KBM-7 (cell line): ENCODE data around the gene PRR33.
"Not testable (repeated sequence)": the region's sequence is repeated elsewhere in the genome, so short reads cannot be mapped to it uniquely, and the experiment has no call there.

Experiments used
- DNase-seq: peaks from one replicate; pipeline ENCODE4 v3.0.0-alpha.2; 2015
- in situ Hi-C: fragments of 300-500 bp; cut with MboI; formaldehyde crosslinking; loops from 2 replicates; pipeline ENCODE4 v1.14.3; 2020; ENCODE audit warnings: low sequenced_read_pairs, low pct_unique_long_range_greater_than_20kb, mixed read lengths

The PRR33 gene

GRCh38 chr11:1892558-1892957 is 863 bp upstream of the PRR33 start:
- in situ Hi-C loops, result no loop called here
- no peak for DNase-seq

GRCh38 chr11:1892116-1892515 is 421 bp upstream of the PRR33 start:
- DNase-seq, result no peak

GRCh38 chr11:1890856-1891830 is 552 bp downstream of the PRR33 start:
- in situ Hi-C loops, result no loop called here
- no peak for DNase-seq

More at GRCh38 chr11:1892116-1892515, 421 bp upstream of the PRR33 start:
- in situ Hi-C loops, result no loop called here

GRCh38 chr11:1889941-1890855 is 1.5 kb downstream of the PRR33 start:
- in situ Hi-C loops, result no loop called here
- DNase-seq, result no peak

DNA sequence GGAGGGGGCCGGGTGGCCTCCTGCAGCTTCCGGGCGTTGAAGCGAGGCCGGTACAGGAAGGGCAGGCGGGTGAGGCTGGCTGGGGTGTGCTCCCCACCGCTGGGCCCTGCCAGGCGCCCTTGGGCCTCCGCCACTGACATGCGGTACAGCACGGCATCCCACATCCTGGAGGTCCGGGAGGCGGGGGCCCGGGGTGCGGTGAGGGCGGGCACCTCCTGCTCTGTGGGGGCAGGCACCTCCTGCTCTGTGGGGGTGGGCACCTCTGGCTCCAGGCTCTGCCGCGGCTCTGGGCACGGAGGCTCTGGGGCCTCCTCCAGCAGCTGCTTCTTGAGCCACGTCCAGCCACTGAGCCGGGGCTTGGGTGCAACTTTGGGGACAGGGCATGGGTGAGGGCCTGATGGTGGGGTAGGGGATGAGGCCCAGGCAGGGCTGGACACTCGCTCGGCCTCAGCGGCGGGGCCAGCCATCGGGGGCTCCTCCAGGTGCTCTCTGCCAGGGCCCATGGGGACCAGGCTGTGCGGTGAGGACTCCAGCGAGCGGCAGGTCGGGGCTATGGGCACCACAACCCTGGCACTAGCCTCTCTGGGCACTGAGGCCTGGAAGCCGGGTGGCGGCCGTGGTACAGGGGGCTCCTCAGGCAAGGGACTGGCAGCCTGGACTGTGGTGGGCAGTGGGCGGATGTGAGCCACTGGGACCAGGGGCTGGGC is 2.3 kb downstream of the PRR33 start:
- in situ Hi-C loops, result no loop called here
- peak; percentile 50 for DNase-seq

- in situ Hi-C loops, result no loop called here
- no peak for DNase-seq
Observed at GRCh38 chr11:1888811-1889210, 2.9 kb downstream of the PRR33 start.

GRCh38 chr11:1888347-1888753 is 3.3 kb downstream of the PRR33 start:
- no peak for DNase-seq
- in situ Hi-C loops, result no loop called here

DNA sequence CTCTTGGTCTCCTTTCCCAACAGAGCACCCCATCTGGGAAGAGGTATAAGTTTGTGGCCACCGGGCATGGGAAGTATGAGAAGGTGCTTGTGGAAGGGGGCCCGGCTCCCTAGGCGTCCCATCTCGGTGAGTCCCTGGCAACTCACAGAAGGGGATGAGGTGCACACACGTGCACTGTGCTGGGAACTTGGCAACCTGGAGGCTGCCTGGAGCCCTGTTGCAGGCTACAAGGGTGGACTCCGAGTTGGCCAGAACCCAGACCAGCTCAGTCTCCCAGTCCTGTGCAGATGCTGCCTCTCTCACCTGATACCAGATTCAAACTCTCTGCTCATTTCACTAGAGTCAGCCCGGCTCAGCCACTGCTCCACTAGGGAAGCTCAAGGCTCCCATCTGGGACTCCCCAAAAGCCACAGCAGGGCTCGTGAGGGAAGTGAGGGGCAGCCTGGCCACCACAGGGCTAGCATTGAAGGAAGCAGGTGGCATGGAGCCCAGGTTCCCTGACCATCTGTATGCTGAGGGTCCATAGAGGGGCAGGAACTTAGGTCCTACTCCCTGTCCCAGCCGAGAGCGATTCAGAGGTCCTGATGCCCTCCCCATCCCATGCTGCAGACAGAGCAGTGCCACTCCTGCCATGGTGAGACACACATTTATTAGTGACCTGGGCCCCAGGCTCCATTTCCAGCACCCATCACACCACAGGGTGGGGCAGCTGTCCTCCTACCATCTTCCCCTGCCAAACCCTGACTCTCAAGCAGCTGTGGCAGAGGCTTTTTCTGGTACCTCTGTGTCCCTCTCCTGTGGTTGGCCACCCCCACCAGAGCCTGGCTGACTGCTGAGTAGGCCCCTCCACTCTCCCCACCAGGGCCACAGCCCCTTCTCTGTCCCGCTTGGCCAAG is 4.0 kb downstream of the PRR33 start:
- in situ Hi-C loops, result no loop called here
- DNase-seq, result no peak

DNA sequence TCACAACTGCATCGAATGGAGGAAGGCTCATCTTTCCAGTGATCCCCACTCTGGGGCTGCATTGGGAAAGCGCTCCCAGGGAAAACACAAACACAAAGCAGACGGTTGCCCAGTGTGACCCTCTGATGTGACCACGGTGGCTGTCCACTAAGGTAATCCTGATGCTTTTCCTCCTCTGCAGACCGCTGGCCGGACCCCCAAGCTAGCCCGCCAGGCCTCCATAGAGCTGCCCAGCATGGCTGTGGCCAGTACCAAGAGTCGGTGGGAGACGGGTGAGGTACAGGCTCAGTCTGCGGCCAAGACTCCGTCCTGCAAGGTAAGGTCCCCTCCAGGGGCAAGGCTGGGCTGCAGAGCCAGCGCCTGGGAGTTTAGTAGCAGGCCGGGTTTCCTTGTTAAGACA is 5.1 kb downstream of the PRR33 start:
- DNase-seq, in situ Hi-C loops: not testable (repeated sequence)

DNA sequence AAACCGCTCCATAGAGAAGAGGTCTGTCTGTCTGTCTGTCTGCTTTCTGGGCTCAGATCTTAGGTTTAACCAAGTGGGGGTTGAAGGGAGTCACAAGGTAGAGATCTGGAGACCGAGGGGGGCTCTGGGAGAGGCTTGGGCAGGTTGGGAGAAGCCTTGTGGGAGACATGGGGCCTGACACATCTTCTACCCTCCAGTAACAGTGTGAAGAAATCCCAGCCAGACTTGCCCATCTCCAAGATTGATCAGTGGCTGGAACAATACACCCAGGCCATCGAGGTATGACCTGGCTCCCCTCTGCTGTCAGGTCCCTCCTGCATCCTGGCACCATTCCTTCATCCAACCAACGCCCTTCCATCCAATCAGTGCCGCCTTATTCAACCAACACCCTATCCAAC is 7.4 kb downstream of the PRR33 start:
- no peak for DNase-seq
- in situ Hi-C loops, result no loop called here

- no peak for DNase-seq
- in situ Hi-C loops, result no loop called here
Observed at GRCh38 chr11:1883346-1884302, 8.1 kb downstream of the PRR33 start.

GRCh38 chr11:1882265-1883238 is 9.1 kb downstream of the PRR33 start:
- DNase-seq, result peak; percentile 83
- in situ Hi-C loops, result no loop called here

- DNase-seq, result no peak
- in situ Hi-C loops, result no loop called here
Observed at GRCh38 chr11:1881442-1882264, 10.0 kb downstream of the PRR33 start.

- in situ Hi-C loops, result no loop called here
Observed at GRCh38 chr11:1880746-1881441, 10.8 kb downstream of the PRR33 start.

More at GRCh38 chr11:1880746-1881441, 10.8 kb downstream of the PRR33 start:
- no peak for DNase-seq
